ENCODE results near the gene ZC3H12C. TPM values are rescaled to one million over a fixed set of nuclear protein-coding genes. Genes with fewer than 3 reads are reported as not detected.
"Not testable (repeated sequence)": the region's sequence is repeated elsewhere in the genome, so short reads cannot be mapped to it uniquely, and the experiment has no call there.

The ZC3H12C gene
- total RNA-seq, result 4.7 TPM

GRCh38 chr11:110092515-110093406 lies at the start of gene ZC3H12C:
TSS of gene ZC3H12C (plus strand) at chr11:110093392. CDS start at chr11:110093412, 20 bp downstream.
- DNase-seq (ENCODE audit: low spot score) (peak; percentile 85), ATAC-seq (peak; percentile 77)

GRCh38 chr11:110044226-110044968 lies 48.8 kb upstream of the ZC3H12C start:
- DNase-seq (ENCODE audit: low spot score), result no peak
- ATAC-seq, result no peak

GRCh38 chr11:110046775-110047380 lies 46.3 kb upstream of the ZC3H12C start:
- DNase-seq (ENCODE audit: low spot score) (no peak), ATAC-seq (no peak)

GRCh38 chr11:110049501-110050200 lies 43.5 kb upstream of the ZC3H12C start:
- DNase-seq (ENCODE audit: low spot score) (no peak), ATAC-seq (no peak)

GRCh38 chr11:110050201-110050506 lies 43.0 kb upstream of the ZC3H12C start:
- DNase-seq (ENCODE audit: low spot score) (no peak), ATAC-seq (no peak)

DNA sequence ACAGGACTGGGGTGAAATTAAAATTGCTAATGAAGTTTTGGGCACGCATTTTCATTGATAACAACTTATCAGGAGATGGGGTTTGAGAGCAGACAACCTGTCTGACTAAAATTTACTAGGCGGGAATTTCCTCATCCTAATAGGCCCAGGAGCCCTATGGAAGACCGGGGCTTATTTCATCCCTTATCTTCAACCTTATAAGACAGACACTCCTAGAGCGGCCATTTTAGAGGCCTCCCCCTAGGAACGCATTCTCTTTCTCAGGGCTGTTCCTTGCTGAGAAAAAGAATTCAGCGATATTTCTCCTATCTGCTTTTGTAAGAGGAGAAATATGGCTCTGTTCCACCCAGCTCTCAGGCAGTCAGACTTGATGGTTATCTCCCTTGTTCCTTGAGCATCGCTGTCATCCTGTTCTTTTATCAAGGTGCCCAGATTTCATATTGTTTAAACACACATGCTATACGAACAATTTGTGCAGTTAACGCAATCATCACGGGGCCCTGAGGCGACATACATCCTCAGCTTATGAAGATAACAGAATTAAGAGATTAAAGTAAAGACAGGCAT lies 39.3 kb upstream of the ZC3H12C start:
- no peak for DNase-seq (ENCODE audit: low spot score)
- no peak for ATAC-seq

- ATAC-seq, result no peak
These were observed 36.2 kb upstream of the ZC3H12C start for GRCh38 chr11:110056956-110057355.

GRCh38 chr11:110059706-110060463 lies 33.3 kb upstream of the ZC3H12C start:
- DNase-seq (ENCODE audit: low spot score), result no peak
- ATAC-seq, result no peak

More at GRCh38 chr11:110056956-110057355, 36.2 kb upstream of the ZC3H12C start:
- DNase-seq (ENCODE audit: low spot score), result no peak

GRCh38 chr11:110061296-110061695 lies 31.9 kb upstream of the ZC3H12C start:
- no peak for DNase-seq (ENCODE audit: low spot score)
- ATAC-seq, result no peak

DNA sequence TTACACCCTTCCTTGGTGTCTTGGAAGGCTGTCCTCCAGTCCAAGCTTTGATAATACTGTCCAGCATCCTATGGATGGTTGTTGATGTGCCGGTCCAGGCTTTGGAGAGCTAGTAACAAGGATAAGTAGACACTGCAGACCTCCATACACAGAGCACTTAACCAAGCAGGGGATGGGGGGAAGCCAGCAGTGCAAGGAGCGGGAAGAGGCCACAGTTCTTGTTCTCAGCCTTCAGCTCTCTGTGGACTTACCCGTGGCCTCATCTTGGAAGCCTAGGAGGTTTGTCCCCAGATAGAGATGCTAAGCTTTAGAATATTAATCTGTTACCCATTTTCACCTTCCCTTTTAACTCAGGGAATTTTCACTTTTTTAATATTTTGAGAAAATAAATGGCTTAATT lies 30.9 kb upstream of the ZC3H12C start:
- DNase-seq (ENCODE audit: low spot score), result no peak
- no peak for ATAC-seq

DNA sequence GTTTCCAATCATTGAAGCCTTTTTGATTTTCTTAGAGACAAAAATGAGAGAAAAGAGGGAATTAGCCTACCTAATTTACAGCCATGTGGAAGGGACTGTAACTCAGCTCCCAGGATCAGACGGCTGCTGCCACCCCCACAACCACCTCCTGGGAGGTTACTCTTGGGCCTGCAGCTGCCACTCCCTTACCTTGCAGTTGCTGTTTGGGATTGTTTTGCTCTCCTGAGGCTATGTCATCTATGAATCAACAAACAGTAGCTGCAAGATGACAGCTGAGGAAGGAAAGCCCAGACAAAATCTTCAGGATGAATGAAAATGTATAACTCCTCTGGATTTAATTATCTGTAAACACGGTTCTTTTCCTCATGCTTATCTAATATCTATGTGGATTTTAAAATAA lies 28.0 kb upstream of the ZC3H12C start:
- ATAC-seq, result no peak

DNA sequence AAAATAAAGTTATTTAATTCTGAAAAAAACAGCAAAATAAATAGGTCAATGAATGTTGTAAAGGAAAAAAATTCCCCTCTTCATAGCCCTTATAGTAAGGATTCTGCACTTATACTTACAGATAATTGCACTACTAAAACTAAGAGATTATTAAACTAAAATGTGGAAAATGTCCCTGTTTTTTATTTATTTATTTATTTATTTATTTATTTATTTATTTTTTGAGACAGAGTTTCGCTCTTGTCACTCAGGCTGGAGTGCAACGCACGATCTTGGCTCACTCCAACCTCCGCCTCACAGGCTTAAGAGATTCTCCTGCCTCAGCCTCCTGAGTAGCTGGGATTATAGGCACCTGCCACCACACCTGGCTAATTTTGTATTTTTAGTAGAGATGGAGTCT lies 25.2 kb upstream of the ZC3H12C start:
- not testable (repeated sequence) for ATAC-seq; DNase-seq (ENCODE audit: low spot score)

More for the DNA sequence above, 28.0 kb upstream of the ZC3H12C start:
- DNase-seq (ENCODE audit: low spot score), result no peak

- peak; percentile 53 for DNase-seq (ENCODE audit: low spot score)
- ATAC-seq, result peak; percentile 55
These were observed 23.9 kb upstream of the ZC3H12C start for GRCh38 chr11:110069158-110069737.

- DNase-seq (ENCODE audit: low spot score) (no peak), ATAC-seq (no peak)
These were observed 23.0 kb upstream of the ZC3H12C start for GRCh38 chr11:110070176-110070575.

GRCh38 chr11:110071197-110071596 lies 22.0 kb upstream of the ZC3H12C start:
- DNase-seq (ENCODE audit: low spot score) (no peak), ATAC-seq (no peak)

- ATAC-seq, result no peak
- DNase-seq (ENCODE audit: low spot score), result no peak
These were observed 20.3 kb upstream of the ZC3H12C start for GRCh38 chr11:110072930-110073329.

DNA sequence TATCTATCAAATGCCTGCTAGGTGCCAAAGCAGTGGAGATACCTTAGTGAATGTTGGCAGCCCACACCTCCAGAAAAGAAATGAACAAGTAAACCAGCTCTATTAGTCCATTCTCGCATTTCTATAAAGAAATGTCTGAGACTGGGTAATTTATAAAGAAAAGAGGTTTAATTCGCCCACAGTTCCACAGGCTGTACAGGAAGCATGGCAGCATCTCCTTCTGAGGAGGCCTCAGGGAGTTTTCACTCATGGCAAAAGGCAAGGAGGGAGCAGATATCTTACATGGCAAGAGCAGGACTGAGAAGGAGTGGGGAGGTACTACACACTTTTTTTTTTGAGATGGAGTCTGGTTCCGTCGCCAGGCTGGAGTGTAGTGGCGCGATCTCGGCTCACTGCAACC lies 18.7 kb upstream of the ZC3H12C start:
- ATAC-seq (no peak), DNase-seq (ENCODE audit: low spot score) (no peak)

DNA sequence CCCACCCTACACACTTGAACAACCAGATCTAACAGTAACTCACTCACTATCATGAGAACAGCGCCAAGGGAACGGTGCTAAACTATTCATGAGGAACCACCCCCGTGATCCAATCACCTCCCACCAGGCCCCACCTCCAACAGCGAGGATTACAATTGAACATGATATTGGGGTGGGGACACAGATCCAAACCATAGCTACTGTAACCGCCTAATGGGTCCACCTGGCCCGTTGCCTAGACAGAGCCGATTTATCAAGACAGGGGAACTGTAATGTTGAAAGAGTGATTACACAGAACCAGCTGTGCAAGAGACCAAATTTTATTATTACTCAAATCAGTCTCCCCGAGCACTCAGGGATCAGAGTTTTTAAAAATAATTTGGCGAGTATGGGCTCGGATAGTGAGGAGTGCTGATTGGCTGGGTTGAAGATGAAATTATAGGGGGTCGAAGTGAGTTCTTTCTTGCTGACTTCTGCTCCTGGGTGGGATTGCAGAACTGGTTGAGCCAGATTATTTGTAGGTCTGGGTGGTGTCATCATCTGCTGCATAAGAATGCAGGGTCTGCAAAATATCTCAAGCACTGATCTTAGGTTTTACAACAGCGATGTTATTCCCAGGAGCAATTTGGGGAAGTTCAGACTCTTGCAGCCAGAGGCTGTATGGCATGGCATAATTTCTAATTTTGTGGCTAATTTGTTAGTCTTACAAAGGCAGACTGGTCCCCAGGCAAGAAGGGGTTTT lies 17.9 kb upstream of the ZC3H12C start:
- ATAC-seq (no peak), DNase-seq (ENCODE audit: low spot score) (no peak)

GRCh38 chr11:110075847-110076208 lies 17.4 kb upstream of the ZC3H12C start:
- no peak for DNase-seq (ENCODE audit: low spot score)
- no peak for ATAC-seq
